Measurements from ENCODE around the gene DOCK3. TPM values are rescaled to one million over a fixed set of nuclear protein-coding genes. Genes with fewer than 3 reads are reported as not detected.

DOCK3 gene
- total RNA-seq, 1 experiment from 2014 or later: 5.6 TPM

GRCh38 chr3:50655009-50655830, 19.5 kb upstream of the DOCK3 start:
- no peaks in the 10 kb centered on the region for H3K9me3 Mint-ChIP-seq
- ChIA-PET CTCF (interaction anchor here (3.2 to 9.1 kb wide), 3 partner anchors 25 to 717 kb away, joined by 11 to 202 read pairs (median 110); partner anchors contain the start of genes CISH and MAPKAPK3), POLR2A (interaction anchor here (0.9 kb wide), 1 partner anchor 27 kb away, joined by 3 read pairs; no protein-coding TSS in a partner anchor)
- H3K4me3 Mint-ChIP-seq: no peak overlapping the region
- peaks cover 16% of the 10 kb centered on the region for H3K4me1 Mint-ChIP-seq
- no peak overlapping the region for H3K27ac Mint-ChIP-seq
- TF ChIP-seq MLX (CRISPR knock-in tag; IDR thresholded peaks at IDR 0.05) (no peak), IRF2 (CRISPR knock-in tag; IDR thresholded peaks at IDR 0.05; ENCODE audit: borderline replicate concordance, low read depth) (no peak), ELF4 (CRISPR knock-in tag; IDR thresholded peaks at IDR 0.05; ENCODE audit: low read depth) (no peak), E2F4 (CRISPR knock-in tag; IDR thresholded peaks at IDR 0.05; ENCODE audit: borderline replicate concordance, low read depth) (no peak), IRF1 (CRISPR knock-in tag; IDR thresholded peaks at IDR 0.05) (no peak), ZNF232 (CRISPR knock-in tag; IDR thresholded peaks at IDR 0.05) (no peak), RELA (CRISPR knock-in tag; IDR thresholded peaks at IDR 0.05; ENCODE audit: borderline replicate concordance) (no peak), STAT6 (CRISPR knock-in tag; conservative IDR thresholded peaks at IDR 0.05; ENCODE audit: low read depth) (no peak), SOX15 (CRISPR knock-in tag; IDR thresholded peaks at IDR 0.05) (no peak), NFE2L1 (CRISPR knock-in tag; IDR thresholded peaks at IDR 0.05) (no peak), CDX4 (CRISPR knock-in tag; IDR thresholded peaks at IDR 0.05; ENCODE audit: borderline replicate concordance) (no peak), RORB (CRISPR knock-in tag; IDR thresholded peaks at IDR 0.05) (no peak), AFF4 (CRISPR knock-in tag; IDR thresholded peaks at IDR 0.05; ENCODE audit: borderline replicate concordance) (no peak), TP53 (CRISPR knock-in tag; IDR thresholded peaks at IDR 0.05) (no peak)
- no peak for ATAC-seq
- DNase-seq (ENCODE audit: low spot score): no peak
- no peaks in the 10 kb centered on the region for H3K36me3 Mint-ChIP-seq
- H3K27me3 Mint-ChIP-seq (ENCODE audit: low read depth): peaks cover 3% of the 10 kb centered on the region; the same call in 1 of the 2 replicates

Data from WTC11 (cell line).